Measurements from ENCODE around the gene ATG5. TPM values are rescaled to one million over a fixed set of nuclear protein-coding genes. Genes with fewer than 3 reads are reported as not detected.

The ATG5 gene
- total RNA-seq, 1 donor from 2014 or later, result 40.8 TPM

- peaks cover 3% of the 10 kb centered on the region for H3K9me3 Mint-ChIP-seq (ENCODE audit: low read depth)
- no peak overlapping the region for H3K4me3 Mint-ChIP-seq (ENCODE audit: low read depth)
- H3K27ac Mint-ChIP-seq, result no peak overlapping the region
- H3K27me3 Mint-ChIP-seq, result no peaks in the 10 kb centered on the region
- no peaks in the 10 kb centered on the region for H3K4me1 Mint-ChIP-seq (ENCODE audit: low read depth)
- DNase-seq (ENCODE audit: low spot score, unreplicated experiment), result no peak
- TF ChIP-seq CTCF (IDR thresholded peaks at IDR 0.05; ENCODE audit: unreplicated experiment), result no peak
- peaks cover 13% of the 10 kb centered on the region for H3K36me3 Mint-ChIP-seq (ENCODE audit: insufficient read depth)
Observed at GRCh38 chr6:106281661-106282060, 43.9 kb downstream of the ATG5 start.

- DNase-seq (ENCODE audit: low spot score, unreplicated experiment), result no peak
- no peaks in the 10 kb centered on the region for H3K4me1 Mint-ChIP-seq (ENCODE audit: low read depth)
- peaks cover 13% of the 10 kb centered on the region for H3K36me3 Mint-ChIP-seq (ENCODE audit: insufficient read depth)
- no peak overlapping the region for H3K4me3 Mint-ChIP-seq (ENCODE audit: low read depth)
- TF ChIP-seq CTCF (IDR thresholded peaks at IDR 0.05; ENCODE audit: unreplicated experiment), result no peak
- H3K27me3 Mint-ChIP-seq, result no peaks in the 10 kb centered on the region
- H3K27ac Mint-ChIP-seq, result no peak overlapping the region
- H3K9me3 Mint-ChIP-seq (ENCODE audit: low read depth), result peaks cover 3% of the 10 kb centered on the region
Observed at GRCh38 chr6:106281088-106281487, 44.5 kb downstream of the ATG5 start.

- H3K27ac Mint-ChIP-seq, result no peak overlapping the region
- no peaks in the 10 kb centered on the region for H3K9me3 Mint-ChIP-seq (ENCODE audit: low read depth)
- no peaks in the 10 kb centered on the region for H3K4me1 Mint-ChIP-seq (ENCODE audit: low read depth)
- peaks cover 11% of the 10 kb centered on the region for H3K36me3 Mint-ChIP-seq (ENCODE audit: insufficient read depth)
- no peak overlapping the region for H3K4me3 Mint-ChIP-seq (ENCODE audit: low read depth)
- TF ChIP-seq CTCF (IDR thresholded peaks at IDR 0.05; ENCODE audit: unreplicated experiment), result no peak
- DNase-seq (ENCODE audit: low spot score, unreplicated experiment), result no peak
- no peaks in the 10 kb centered on the region for H3K27me3 Mint-ChIP-seq
Observed at GRCh38 chr6:106279179-106279578, 46.4 kb downstream of the ATG5 start.

GRCh38 chr6:106275692-106276091 is 49.9 kb downstream of the ATG5 start:
- Mint-ChIP-seq H3K36me3 (ENCODE audit: insufficient read depth) (peaks cover 11% of the 10 kb centered on the region), H3K4me3 (ENCODE audit: low read depth) (no peak overlapping the region), H3K27me3 (no peaks in the 10 kb centered on the region), H3K27ac (no peak overlapping the region), H3K4me1 (ENCODE audit: low read depth) (peaks cover 3% of the 10 kb centered on the region), H3K9me3 (ENCODE audit: low read depth) (no peaks in the 10 kb centered on the region)
- TF ChIP-seq CTCF (IDR thresholded peaks at IDR 0.05; ENCODE audit: unreplicated experiment), result no peak
- no peak for DNase-seq (ENCODE audit: low spot score, unreplicated experiment)

GRCh38 chr6:106273087-106273486 is 52.5 kb downstream of the ATG5 start:
- Mint-ChIP-seq H3K4me1 (ENCODE audit: low read depth) (peaks cover 3% of the 10 kb centered on the region), H3K27ac (no peak overlapping the region), H3K27me3 (no peaks in the 10 kb centered on the region), H3K36me3 (ENCODE audit: insufficient read depth) (peaks cover 9% of the 10 kb centered on the region), H3K4me3 (ENCODE audit: low read depth) (no peak overlapping the region), H3K9me3 (ENCODE audit: low read depth) (peaks cover 4% of the 10 kb centered on the region)
- no peak for TF ChIP-seq CTCF (IDR thresholded peaks at IDR 0.05; ENCODE audit: unreplicated experiment)
- no peak for DNase-seq (ENCODE audit: low spot score, unreplicated experiment)
